ENCODE results near the gene DYRK1A.
A peak's percentile ranks its signal among the peaks of the same experiment; 100 is the strongest.
"Not testable (repeated sequence)": the region's sequence is repeated elsewhere in the genome, so short reads cannot be mapped to it uniquely, and the experiment has no call there.

Gene DYRK1A

DNA sequence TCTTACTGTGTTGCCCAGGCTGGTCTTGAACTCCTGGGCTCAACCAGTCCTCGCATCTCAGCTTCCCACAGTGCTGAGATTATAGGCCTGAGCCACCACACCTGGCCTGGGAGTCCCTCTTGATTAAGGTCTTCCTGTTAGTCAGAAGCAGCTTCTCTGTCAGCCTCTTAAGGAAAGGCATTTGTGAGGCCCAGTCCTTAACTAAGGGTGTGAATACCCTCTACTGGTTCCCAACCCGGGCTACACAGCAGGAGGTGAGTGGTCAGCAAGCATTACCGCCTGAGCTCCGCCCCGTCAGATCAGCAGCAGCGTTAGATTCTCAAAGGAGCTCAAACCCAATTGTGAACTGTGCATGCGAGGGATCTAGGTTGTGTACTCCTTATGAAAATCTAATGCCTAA is 117.2 kb downstream of the DYRK1A start:
- DNase-seq (ENCODE audit: low read depth, low spot score), result no peak

DNA sequence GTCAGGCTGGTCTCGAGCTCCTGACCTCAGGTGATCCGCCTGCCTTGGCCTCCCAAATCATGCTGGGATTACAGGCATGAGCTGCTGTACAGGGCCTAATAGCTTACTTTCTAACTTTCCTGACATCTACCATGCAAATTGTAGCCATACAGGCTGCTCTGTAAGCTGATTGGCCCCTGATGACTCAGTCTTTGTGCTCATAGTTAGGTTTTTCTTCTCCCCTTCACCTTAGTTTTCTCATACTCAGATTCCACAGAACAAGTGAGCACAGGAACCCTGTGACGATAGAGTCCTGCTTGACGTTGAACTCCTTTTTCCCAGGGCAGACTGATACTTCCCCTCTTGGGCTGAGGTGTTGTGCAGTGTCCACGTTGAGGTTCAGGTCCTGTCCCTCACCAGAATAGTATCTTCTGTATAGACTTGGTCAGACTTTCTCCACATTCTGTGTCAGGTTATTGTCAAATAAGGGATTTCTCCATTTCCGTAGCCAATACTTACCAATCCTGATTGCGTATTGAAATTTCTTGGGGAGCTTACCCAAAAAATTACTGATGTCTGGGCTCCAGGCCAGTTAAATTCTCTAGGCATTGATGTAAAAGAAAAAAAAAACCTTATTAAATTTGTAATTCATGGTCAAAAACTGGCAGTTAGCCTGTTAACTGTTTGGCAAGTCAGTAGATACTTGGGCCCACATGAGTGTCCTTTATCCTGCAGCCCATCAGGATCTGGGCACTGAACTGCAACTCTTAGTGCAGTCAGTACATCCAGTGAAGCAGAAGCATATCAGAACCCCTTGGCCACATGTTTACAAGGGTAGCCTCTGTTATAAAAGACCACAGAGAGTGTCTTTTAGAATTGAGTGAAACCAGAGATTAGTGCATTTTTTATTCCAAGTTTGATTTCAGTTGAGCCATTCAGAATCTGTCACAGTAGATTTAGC is 118.2 kb downstream of the DYRK1A start:
- DNase-seq (ENCODE audit: low read depth, low spot score), result no peak

DNA sequence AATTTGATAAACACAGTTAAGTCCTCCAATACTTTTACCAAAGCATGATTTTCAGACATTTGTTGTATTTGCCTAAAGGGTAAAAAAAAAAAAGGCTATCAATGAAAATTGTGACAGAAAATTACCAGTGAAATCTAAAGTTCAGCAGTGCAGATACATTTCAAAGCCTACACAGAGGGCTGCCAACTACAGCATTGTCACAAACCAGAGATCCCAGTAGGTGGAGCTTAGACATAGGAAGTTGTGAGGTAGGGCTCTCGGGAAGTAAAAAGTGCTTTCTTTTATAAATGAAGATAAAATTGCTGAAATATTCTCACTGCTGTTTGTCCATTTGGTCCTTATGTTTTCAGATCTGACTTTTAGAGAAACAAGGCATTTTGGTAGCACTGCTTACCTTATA is 123.0 kb downstream of the DYRK1A start:
- no peak for DNase-seq (ENCODE audit: low read depth, low spot score)

DNA sequence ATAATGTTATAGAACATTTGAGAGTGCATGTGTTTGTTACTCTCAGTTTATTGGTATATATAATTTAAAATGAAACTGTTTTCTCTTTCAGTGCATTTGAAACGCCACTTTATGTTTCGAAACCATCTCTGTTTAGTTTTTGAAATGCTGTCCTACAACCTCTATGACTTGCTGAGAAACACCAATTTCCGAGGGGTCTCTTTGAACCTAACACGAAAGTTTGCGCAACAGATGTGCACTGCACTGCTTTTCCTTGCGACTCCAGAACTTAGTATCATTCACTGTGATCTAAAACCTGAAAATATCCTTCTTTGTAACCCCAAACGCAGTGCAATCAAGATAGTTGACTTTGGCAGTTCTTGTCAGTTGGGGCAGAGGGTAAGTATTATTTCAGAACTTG is 123.5 kb downstream of the DYRK1A start:
- DNase-seq (ENCODE audit: low read depth, low spot score), result no peak

DNA sequence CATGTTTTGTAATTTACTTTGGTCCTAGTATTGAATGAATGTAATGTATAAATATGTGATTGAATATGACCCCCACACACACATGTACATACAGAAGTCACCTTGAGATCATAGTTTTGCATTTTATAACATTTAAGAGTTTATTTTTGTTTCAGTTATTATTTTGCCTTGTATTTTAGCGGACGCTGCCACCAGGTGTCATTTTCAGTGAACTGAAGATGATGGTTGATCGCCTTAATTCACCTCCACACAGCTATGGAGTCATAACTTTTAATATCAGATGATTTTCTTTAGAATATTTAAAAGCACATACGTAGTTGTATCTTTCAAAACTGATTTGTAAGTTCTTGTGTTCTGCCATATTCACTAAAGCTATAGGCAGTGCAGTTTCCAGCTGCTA is 130.4 kb downstream of the DYRK1A start:
- no peak for DNase-seq (ENCODE audit: low read depth, low spot score)

DNA sequence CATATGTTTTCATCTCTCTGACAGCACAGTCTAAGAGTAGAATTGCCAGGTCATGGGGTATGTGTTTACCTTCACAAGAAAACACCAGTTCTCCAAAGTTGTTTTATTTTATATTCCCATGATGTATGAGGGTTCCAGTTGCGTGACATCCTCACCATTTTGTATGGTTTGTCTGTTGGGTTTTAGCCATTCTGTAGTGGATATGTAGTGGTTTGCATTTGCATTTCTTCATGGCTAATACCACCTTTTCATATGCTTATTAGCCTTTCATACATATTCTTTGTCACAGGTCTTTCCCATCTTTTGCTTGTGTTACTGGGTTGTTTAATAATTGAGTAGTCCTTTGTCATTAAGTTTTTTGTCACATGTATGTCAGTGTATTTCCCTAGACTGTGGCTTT is 132.1 kb downstream of the DYRK1A start:
- no peak for DNase-seq (ENCODE audit: low read depth, low spot score)

DNA sequence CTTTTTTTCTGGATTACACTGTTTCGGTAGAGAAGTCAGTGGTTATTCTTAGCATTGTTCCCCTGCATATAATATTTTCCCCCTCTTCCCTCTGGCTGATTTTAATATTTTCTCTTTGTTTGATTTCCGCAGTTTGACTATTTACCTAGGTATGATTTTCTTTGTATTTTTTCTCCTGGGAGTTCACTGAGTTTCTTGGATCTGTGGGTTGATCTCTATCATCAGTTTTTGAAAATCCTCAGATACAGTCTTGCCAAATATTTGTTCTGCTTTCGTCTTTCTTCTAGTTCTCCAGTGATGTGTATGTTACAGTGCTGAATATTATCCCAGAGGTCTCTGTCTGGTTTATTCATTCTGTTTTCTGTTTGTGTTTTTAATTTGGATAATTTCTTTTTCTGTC is 136.4 kb downstream of the DYRK1A start:
- DNase-seq (ENCODE audit: low read depth, low spot score), result no peak

DNA sequence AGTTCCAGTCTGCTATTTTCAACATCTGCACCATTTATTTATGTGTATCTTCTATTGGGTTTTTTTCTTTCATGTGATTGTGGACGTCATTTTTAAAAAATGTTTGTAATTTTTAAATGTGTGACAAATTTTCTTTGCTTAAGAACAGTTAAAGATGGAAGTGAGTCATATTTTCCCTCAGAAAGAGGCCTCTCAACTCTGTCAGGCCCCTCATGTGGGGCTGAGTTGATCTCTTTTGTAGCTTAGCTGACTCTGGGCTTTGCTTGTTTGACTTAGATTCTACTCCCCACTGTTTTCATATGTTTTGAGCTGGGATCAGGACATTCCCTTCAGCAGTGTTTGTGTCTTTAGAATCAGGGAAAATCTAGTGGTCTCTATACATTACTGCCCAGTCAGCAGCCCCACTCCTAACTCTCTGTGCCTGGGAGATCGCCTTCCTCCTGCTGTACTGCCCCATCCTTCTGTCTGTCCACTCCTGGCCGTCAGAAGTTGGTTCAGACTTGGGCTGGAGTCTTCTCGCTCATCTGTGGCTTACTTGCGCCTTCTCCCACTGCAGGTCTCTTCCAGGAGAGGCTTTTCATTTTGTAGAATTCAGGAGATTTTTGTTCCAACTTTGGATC is 137.4 kb downstream of the DYRK1A start:
- peak; percentile 83 for DNase-seq (ENCODE audit: low read depth, low spot score)

DNA sequence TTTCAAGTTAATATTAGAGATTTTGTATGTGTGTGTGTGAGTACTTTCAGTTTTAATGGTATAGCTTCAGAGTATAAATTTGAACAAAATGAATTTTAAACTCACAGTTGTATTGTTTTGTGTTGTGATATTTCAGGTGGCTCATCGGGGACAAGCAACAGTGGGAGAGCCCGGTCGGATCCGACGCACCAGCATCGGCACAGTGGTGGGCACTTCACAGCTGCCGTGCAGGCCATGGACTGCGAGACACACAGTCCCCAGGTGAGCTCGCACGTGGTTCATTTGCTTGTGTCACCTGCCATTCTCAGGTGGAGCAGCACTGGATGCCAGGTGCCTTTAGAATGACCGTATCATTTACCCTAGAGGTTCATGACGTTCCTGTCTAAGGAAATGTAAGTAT is 139.4 kb downstream of the DYRK1A start:
- DNase-seq (ENCODE audit: low read depth, low spot score), result no peak

DNA sequence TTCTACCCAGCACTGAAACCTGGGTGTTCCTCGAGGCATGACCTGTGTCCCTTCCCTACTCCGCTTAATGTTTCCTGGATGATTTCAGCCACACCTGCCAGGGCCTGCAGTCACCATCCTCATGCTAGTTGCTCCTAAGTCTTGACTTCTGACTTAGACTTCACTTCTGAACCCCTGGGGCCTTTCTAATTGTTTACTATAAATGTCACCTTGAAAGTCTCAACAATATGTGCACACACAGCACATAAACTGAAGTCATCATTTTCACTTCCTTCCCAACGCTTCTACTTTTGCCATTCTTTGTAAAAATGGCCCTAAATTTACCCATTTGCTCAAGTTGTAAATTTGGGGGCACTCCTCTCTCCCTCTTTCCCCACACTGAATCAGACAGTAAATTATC is 141.1 kb downstream of the DYRK1A start:
- DNase-seq (ENCODE audit: low read depth, low spot score), result no peak

DNA sequence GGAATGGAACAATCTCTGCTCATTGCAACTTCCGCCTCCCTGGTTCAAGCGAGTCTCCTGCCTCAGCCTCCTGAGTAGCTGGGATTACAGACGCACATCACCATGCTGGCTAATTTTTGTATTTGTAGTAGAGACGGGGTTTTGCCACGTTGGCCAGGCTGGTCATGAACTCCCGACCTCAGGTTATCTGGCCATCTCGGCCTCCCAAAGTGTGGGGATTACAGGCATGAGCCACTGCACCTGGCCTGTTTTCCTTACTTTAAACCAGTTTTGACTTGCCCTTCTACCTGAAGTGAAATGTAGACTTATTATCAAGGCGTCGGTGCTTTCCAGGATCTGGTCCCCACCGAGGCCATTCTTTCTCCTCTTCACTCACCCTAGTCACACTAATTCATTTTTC is 141.8 kb downstream of the DYRK1A start:
- DNase-seq (ENCODE audit: low read depth, low spot score), result no peak

DNA sequence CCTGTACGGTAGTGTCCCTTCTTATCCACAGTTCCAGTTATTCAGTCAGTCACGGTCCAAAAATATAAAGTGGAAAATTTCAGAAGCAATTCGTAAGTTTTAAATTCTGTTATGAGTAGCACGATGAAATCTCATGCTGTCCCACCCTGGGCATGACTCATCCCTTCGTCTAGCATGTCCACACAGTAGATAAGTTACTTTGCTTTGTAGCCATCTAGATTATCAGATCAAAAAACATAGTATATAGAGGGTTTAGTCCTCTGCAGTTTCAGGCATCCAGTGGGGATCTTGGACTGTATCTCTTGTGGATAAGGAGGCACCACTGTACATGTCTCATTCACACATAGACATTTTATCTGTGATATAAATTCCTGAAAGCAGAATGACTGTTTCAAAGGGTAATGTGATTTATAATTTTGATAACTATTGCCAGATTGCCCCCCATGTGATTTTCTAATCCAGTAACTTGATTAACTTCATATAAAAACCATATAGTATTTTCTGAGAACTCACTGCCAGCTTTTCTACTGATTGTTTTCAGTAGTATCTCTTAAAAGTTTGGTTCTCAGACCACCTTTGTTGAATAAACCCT is 143.3 kb downstream of the DYRK1A start:
- DNase-seq (ENCODE audit: low read depth, low spot score), result no peak

DNA sequence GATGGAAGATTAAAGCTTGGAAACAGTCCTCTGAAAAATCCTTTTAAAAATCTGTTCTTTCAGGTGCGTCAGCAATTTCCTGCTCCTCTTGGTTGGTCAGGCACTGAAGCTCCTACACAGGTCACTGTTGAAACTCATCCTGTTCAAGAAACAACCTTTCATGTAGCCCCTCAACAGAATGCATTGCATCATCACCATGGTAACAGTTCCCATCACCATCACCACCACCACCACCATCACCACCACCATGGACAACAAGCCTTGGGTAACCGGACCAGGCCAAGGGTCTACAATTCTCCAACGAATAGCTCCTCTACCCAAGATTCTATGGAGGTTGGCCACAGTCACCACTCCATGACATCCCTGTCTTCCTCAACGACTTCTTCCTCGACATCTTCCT is 145.3 kb downstream of the DYRK1A start:
- no peak for DNase-seq (ENCODE audit: low read depth, low spot score)

DNA sequence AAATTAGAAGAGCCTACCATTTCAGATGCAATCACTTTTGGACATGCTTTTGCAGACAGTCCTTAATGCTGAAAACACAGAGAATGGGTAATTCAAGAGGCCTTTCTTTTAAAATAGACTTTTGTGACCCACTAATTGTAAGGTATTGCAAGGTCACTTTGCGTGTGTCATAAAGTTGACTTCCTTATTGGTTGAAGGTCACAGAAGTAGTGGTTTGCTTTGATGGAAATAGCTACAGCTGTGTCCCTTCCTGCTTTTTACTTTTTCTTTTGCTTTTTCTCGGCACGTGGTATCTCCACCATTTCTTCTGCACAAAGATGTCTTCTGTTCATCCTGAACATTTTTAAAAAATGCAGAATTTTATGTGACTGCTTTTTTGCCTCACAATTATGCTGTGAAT is 146.8 kb downstream of the DYRK1A start:
- DNase-seq (ENCODE audit: low read depth, low spot score), result no peak

DNA sequence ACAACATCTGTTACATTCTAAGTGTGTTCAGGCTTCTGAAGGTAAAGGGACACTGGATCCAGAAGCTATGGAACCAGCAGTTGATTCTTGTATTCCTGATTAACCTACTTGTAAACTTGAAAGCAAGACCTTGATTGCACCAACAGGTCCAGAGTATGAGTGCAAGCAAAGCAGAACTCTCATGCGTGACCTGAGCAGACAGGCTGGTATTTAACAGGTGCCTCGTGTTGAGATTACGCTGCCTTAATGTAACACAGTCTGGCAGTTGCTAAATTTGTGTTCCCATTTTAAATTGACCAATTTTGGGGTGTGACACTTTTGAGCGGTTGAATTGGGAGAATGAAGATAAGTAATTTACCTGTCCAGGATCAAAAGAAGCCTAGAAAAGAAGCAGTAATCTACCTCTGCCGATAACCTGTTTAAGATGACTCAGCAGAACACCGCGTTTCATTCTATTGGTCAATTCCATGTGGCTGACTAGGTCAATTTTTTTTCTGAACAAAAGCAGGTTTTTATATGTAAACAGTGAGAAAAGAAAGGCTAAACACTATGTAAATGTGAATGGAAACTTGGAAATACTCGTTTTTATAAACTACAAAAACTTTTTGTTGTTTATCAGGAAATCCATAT is 147.6 kb downstream of the DYRK1A start:
- DNase-seq (ENCODE audit: low read depth, low spot score), result no peak

DNA sequence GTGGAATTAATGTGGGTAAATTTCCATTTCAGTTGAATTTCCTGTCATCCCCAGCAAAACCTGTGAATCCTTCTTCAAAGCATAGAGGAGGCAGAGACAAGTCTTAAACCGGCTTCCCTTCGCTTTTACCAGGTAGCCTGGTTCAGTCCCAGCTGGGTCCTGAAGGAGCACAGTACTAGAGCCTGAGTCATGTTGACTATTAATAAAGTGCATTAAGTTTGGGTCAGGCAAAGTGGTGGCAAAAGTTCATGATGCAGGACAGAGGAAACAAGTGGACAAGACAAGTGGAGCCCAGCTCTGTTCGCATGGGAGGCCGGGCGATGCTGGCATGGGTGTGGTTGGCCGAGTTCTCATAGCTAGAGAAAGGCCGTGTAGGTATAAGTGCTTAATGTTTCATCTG is 150.4 kb downstream of the DYRK1A start:
- DNase-seq (ENCODE audit: low read depth, low spot score), result no peak

DNA sequence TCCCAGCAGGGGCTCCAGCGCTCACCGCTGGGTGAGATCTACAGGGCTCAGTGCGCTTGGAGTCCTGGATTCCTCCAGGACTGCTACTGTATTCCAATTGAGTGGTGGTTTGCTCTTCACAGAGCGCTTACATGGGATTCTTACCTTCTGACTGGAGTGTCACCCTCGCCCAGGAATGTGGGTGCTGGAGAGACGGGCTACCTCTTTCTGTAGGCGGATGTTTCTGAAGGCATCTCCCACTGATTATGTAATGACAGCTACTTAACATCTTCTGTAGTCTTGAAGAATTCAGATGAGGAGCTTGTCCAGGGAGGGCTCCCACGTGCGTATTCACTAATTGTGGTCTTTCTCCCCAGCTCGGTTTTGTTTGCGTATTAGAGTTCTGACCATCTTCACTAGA is 154.2 kb downstream of the DYRK1A start:
- no peak for DNase-seq (ENCODE audit: low read depth, low spot score)

DNA sequence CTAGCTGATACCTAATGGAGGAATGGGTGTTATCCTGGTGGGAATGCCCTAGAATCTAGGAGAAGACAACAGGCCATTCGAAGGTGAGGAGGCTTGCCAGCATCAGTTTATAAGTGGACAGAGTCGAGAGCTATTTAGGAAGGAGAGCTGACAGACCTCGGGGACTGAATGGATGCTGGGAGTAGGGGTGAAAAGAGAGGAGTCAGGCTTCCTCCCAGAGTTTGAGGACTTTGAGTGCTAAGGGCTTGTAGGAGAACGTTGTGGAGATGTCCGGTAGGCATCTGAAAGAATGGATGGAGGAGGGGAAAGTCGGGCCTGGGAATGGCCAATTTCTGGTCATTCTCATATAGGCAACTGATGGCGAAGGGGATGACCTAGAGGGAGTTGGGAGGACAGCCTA is 155.1 kb downstream of the DYRK1A start:
- no peak for DNase-seq (ENCODE audit: low read depth, low spot score)

DNA sequence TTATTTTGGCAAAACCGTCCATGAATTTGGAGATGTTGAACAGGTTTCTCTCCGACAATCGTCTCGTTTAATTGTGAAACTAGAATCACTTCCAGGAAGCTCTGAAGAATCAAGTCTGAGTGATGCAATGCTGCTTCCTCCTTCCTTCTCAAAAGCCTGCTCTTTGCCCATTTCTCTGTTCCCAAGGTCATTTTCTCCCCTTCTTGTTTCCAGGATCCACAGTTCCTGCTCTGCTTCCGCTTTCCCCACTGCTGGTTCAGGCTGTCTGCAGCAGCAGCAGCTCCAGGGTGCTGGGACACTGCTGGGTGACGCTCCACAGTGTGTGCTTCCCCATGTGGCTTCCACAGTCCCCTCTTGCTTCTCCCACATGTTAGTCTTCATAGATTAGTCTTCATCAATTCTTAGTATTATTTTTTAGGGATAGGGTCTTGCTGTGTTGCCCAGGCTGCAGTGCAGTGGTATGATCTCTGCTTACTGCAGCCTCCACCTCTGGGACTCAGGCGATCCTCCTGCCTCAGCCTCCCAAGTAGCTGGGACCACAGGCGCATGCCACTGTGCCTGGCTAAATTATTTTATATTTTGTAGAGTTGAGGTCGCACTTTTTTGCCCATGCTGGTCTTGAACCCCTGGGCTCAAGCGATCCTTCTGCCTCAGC is 156.2 kb downstream of the DYRK1A start:
- no peak for DNase-seq (ENCODE audit: low read depth, low spot score)

DNA sequence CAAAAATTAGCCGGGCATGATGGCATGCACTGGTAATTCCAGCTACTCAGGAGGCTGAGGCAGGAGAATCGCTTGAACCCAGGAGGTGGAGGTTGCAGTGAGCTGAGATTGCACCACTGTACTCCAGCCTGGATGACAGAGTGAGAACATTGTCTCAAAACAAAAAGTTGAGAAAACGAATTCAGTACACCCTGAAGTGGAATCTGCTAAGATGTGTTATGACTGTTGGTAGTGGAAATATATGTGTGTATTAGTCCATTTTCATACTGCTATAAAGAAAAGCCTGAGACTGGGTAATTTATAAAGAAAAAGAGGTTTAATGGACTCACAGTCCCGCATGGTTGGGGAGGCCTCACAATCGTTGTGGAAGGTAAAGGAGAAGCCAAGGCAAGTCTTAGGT is 158.4 kb downstream of the DYRK1A start:
- DNase-seq (ENCODE audit: low read depth, low spot score), result not testable (repeated sequence)

DNA sequence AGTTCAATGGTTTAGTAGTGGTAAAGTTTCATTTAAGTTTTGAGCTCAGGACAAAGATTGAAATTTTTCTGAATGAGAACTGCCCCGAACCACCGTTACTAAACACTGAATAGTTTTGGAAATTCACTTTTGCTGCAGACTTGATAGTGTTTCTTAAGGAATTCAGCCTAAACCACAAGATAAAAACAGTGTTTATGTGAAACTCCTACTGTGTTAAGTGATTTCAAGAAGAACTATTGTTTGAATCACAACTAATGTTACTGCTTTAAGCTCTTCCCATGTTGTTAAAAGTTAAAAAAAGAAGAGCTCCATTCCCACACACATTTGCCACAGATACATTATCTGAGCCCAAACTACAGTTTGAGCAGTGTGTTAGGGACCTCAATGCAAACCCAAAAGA is 159.2 kb downstream of the DYRK1A start:
- no peak for DNase-seq (ENCODE audit: low read depth, low spot score)

DNA sequence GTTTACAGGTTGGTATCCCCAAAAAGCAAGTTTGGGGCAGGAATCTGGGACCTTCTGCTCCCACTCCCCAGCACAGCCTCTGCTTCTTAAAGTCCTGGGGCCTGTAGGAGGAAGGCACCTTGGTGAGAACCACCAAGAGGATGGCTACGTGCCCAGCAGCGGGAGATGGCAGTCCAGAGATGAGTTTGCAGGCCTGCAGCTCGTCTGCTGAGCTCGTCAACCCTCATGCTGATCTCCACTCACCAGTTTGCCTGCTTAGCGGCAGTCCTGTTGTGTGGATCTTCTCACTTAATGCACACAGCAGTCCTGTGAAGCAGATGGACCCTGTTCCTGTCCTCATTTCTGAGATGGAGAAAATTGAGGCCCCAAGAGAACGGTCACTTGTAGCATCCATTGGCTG is 160.5 kb downstream of the DYRK1A start:
- no peak for DNase-seq (ENCODE audit: low read depth, low spot score)

Measured in smooth muscle cell of the brain vasculature (primary cell).